HG03066 (cell line): ENCODE data around the gene NR6A1.
A peak's percentile ranks its signal among the peaks of the same experiment; 100 is the strongest.

ENCODE experiments used
- ATAC-seq: cut with Tn5 transposase; IDR thresholded peaks from one replicate; pipeline ENCODE4 v1.9.1; 2021; ENCODE audit warnings: low read depth; ENCODE audit not compliant: unreplicated experiment

The NR6A1 gene

GRCh38 chr9:124663046-124663961 is 107.8 kb downstream of the NR6A1 start:
- ATAC-seq: no peak

GRCh38 chr9:124662561-124662960 is 108.5 kb downstream of the NR6A1 start:
- ATAC-seq: no peak

GRCh38 chr9:124661271-124661670 is 109.8 kb downstream of the NR6A1 start:
- no peak for ATAC-seq

GRCh38 chr9:124660341-124660801 is 110.7 kb downstream of the NR6A1 start:
- ATAC-seq: no peak

GRCh38 chr9:124659099-124659659 is 111.9 kb downstream of the NR6A1 start:
- ATAC-seq: peak; percentile 41

GRCh38 chr9:124658165-124659017 is 112.7 kb downstream of the NR6A1 start:
- peak; percentile 87 for ATAC-seq

- no peak for ATAC-seq
These were observed 113.6 kb downstream of the NR6A1 start for GRCh38 chr9:124657516-124657915.

- ATAC-seq: no peak
These were observed 116.7 kb downstream of the NR6A1 start for GRCh38 chr9:124654431-124654830.

GRCh38 chr9:124652615-124653393 is 118.3 kb downstream of the NR6A1 start:
- ATAC-seq: no peak

- ATAC-seq: no peak
These were observed 118.9 kb downstream of the NR6A1 start for GRCh38 chr9:124652203-124652602.

GRCh38 chr9:124645274-124645673 is 125.8 kb downstream of the NR6A1 start:
- no peak for ATAC-seq

GRCh38 chr9:124639637-124640036 is 131.5 kb downstream of the NR6A1 start:
- no peak for ATAC-seq

- ATAC-seq: no peak
These were observed 135.8 kb downstream of the NR6A1 start for GRCh38 chr9:124635285-124635684.

GRCh38 chr9:124632077-124632621 is 139.0 kb downstream of the NR6A1 start:
- no peak for ATAC-seq

- no peak for ATAC-seq
These were observed 139.8 kb downstream of the NR6A1 start for GRCh38 chr9:124631326-124631725.

GRCh38 chr9:124629600-124629999 is 141.5 kb downstream of the NR6A1 start:
- no peak for ATAC-seq

- no peak for ATAC-seq
These were observed 142.4 kb downstream of the NR6A1 start for GRCh38 chr9:124628741-124629140.

GRCh38 chr9:124626276-124626675 is 144.8 kb downstream of the NR6A1 start:
- no peak for ATAC-seq

- ATAC-seq: no peak
These were observed 146.0 kb downstream of the NR6A1 start for GRCh38 chr9:124625087-124625486.

- no peak for ATAC-seq
These were observed 146.4 kb downstream of the NR6A1 start for GRCh38 chr9:124624735-124624992.
